IPS-18a (cell line): ENCODE results near the gene SULF2.

ENCODE experiments used
- H3K27ac ChIP-seq: one replicate; pipeline ENCODE4 v1.5.1; 2013; ENCODE audit warnings: low read length
- H3K27me3 ChIP-seq: one replicate; pipeline ENCODE4 v1.6.1; 2013; ENCODE audit warnings: mild to moderate bottlenecking, low read length; ENCODE audit not compliant: control insufficient read depth, insufficient read depth
- H3K36me3 ChIP-seq: one replicate; pipeline ENCODE4 v1.6.1; 2013; ENCODE audit warnings: low read depth, low read length; ENCODE audit not compliant: control insufficient read depth
- H3K4me1 ChIP-seq: one replicate; pipeline ENCODE4 v1.6.1; 2013; ENCODE audit warnings: low read depth, low read length; ENCODE audit not compliant: control insufficient read depth
- H3K4me3 ChIP-seq: one replicate; pipeline ENCODE4 v1.5.1; 2013; ENCODE audit warnings: low read length
- H3K9ac ChIP-seq: one replicate; pipeline ENCODE4 v1.6.1; 2013; ENCODE audit warnings: mild to moderate bottlenecking, low read length, moderate library complexity
- H3K9me3 ChIP-seq: one replicate; pipeline ENCODE4 v1.6.1; 2013; ENCODE audit warnings: low read depth, low read length; ENCODE audit not compliant: control insufficient read depth

The SULF2 gene

GRCh38 chr20:47765691-47766594 lies 19.3 kb downstream of the SULF2 start:
- H3K9ac ChIP-seq, result no peak overlapping the region
- H3K27me3 ChIP-seq, result no peaks in the 10 kb centered on the region
- H3K9me3 ChIP-seq, result peaks cover 5% of the 10 kb centered on the region
- H3K4me1 ChIP-seq, result peaks cover 20% of the 10 kb centered on the region
- H3K27ac ChIP-seq, result no peak overlapping the region
- peak overlapping the region; percentile 11 for H3K4me3 ChIP-seq
- H3K36me3 ChIP-seq, result no peaks in the 10 kb centered on the region

GRCh38 chr20:47765271-47765670 lies 20.0 kb downstream of the SULF2 start:
- H3K9me3 ChIP-seq, result peaks cover under 1% of the 10 kb centered on the region
- no peaks in the 10 kb centered on the region for H3K36me3 ChIP-seq
- no peak overlapping the region for H3K4me3 ChIP-seq
- peaks cover 20% of the 10 kb centered on the region for H3K4me1 ChIP-seq
- no peak overlapping the region for H3K27ac ChIP-seq
- H3K9ac ChIP-seq, result no peak overlapping the region
- no peaks in the 10 kb centered on the region for H3K27me3 ChIP-seq

GRCh38 chr20:47764154-47764733 lies 21.0 kb downstream of the SULF2 start:
- H3K4me3 ChIP-seq, result no peak overlapping the region
- H3K9ac ChIP-seq, result no peak overlapping the region
- peaks cover 20% of the 10 kb centered on the region for H3K4me1 ChIP-seq
- no peak overlapping the region for H3K27ac ChIP-seq
- no peaks in the 10 kb centered on the region for H3K9me3 ChIP-seq
- no peaks in the 10 kb centered on the region for H3K36me3 ChIP-seq
- H3K27me3 ChIP-seq, result no peaks in the 10 kb centered on the region

- no peak overlapping the region for H3K9ac ChIP-seq
- no peak overlapping the region for H3K27ac ChIP-seq
- H3K4me1 ChIP-seq, result peaks cover 22% of the 10 kb centered on the region
- H3K4me3 ChIP-seq, result no peak overlapping the region
- H3K36me3 ChIP-seq, result no peaks in the 10 kb centered on the region
- H3K27me3 ChIP-seq, result no peaks in the 10 kb centered on the region
- H3K9me3 ChIP-seq, result no peaks in the 10 kb centered on the region
Observed at GRCh38 chr20:47762699-47763268, 22.5 kb downstream of the SULF2 start.

- H3K9ac ChIP-seq, result no peak overlapping the region
- peaks cover 23% of the 10 kb centered on the region for H3K4me1 ChIP-seq
- H3K4me3 ChIP-seq, result no peak overlapping the region
- H3K27me3 ChIP-seq, result no peaks in the 10 kb centered on the region
- H3K27ac ChIP-seq, result no peak overlapping the region
- no peaks in the 10 kb centered on the region for H3K36me3 ChIP-seq
- H3K9me3 ChIP-seq, result no peaks in the 10 kb centered on the region
Observed at GRCh38 chr20:47761482-47762047, 23.7 kb downstream of the SULF2 start.

GRCh38 chr20:47760686-47761481 lies 24.4 kb downstream of the SULF2 start:
- Histone ChIP-seq H3K36me3 (no peaks in the 10 kb centered on the region), H3K9me3 (no peaks in the 10 kb centered on the region), H3K9ac (no peak overlapping the region), H3K4me1 (peaks cover 16% of the 10 kb centered on the region), H3K27ac (no peak overlapping the region), H3K27me3 (no peaks in the 10 kb centered on the region), H3K4me3 (no peak overlapping the region)

GRCh38 chr20:47758517-47759450 lies 26.5 kb downstream of the SULF2 start:
- Histone ChIP-seq H3K4me3 (no peak overlapping the region), H3K9ac (no peak overlapping the region), H3K9me3 (no peaks in the 10 kb centered on the region), H3K27me3 (no peaks in the 10 kb centered on the region), H3K4me1 (peaks cover 12% of the 10 kb centered on the region), H3K27ac (no peak overlapping the region), H3K36me3 (no peaks in the 10 kb centered on the region)

- Histone ChIP-seq H3K36me3 (no peaks in the 10 kb centered on the region), H3K27me3 (no peaks in the 10 kb centered on the region), H3K9ac (no peak overlapping the region)
Observed at GRCh38 chr20:47757145-47758035, 27.9 kb downstream of the SULF2 start.

GRCh38 chr20:47754946-47755652 lies 30.2 kb downstream of the SULF2 start:
- H3K27ac ChIP-seq, result no peak overlapping the region
- no peak overlapping the region for H3K4me3 ChIP-seq
- H3K9ac ChIP-seq, result no peak overlapping the region
- H3K27me3 ChIP-seq, result no peaks in the 10 kb centered on the region
- no peaks in the 10 kb centered on the region for H3K9me3 ChIP-seq
- peaks cover 7% of the 10 kb centered on the region for H3K4me1 ChIP-seq
- H3K36me3 ChIP-seq, result no peaks in the 10 kb centered on the region

More at GRCh38 chr20:47757145-47758035, 27.9 kb downstream of the SULF2 start:
- peaks cover 12% of the 10 kb centered on the region for H3K4me1 ChIP-seq
- H3K27ac ChIP-seq, result no peak overlapping the region
- H3K4me3 ChIP-seq, result no peak overlapping the region
- no peaks in the 10 kb centered on the region for H3K9me3 ChIP-seq
